Fibroblast of skin of right quadriceps (primary cell): Measurements from ENCODE around the gene LPCAT1.
"Not testable (repeated sequence)": the region's sequence is repeated elsewhere in the genome, so short reads cannot be mapped to it uniquely, and the experiment has no call there.

Experiments used
- DNase-seq: peaks from one replicate; pipeline ENCODE4 v3.0.0-alpha.2; 2013

The LPCAT1 gene

GRCh38 chr5:1463326-1464095, 60.2 kb downstream of the LPCAT1 start:
- no peak for DNase-seq

GRCh38 chr5:1462358-1462757, 61.4 kb downstream of the LPCAT1 start:
- no peak for DNase-seq

DNA sequence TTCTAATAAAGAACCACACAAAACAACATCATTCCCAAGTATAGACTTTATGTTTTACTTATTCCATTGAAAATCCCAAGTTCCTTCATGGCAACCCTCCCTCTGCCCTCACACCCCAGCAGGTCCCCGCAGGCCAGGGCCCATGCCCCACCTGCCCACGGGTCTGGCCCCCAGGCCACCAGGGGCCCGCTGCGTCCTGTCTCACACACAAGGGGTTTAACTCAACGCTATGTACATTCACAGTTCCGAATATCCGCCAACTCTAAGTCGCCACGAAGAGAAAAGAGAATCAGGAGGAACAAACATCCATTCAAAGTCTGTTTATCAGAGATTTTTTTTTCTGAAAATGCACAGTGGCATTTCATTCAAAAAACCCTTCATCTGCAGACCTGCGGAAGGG, 62.4 kb downstream of the LPCAT1 start:
- DNase-seq, result no peak

DNA sequence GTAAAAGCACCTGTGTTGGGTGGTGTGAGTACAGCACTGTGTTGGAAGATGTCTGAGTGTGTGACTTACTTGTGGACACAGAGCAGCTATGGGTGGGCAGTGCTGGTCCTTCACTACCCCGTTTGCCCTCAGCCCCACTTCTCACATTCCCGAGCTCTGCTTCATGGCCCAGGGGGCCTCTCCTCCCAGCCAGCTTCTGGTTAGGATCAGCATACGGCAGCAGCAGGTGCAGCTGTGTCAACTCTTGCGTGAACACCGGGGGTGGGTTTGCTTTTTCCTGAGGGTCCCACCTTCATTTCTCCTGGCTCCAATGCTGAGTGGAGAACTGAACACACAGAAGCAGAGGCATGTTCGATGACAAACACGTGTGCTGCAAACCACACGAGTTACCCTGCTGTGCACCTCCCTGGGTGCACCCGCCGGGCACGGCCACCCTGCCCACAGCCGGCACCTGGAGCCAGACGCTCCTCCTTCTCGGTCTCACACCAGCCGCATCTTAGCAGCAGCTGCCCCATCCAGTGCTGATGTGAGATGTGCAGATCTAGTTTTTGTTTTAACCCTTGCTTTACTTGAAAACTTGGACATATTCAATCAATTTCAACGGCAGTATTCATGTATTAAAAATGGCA, 63.6 kb downstream of the LPCAT1 start:
- DNase-seq, result no peak

DNA sequence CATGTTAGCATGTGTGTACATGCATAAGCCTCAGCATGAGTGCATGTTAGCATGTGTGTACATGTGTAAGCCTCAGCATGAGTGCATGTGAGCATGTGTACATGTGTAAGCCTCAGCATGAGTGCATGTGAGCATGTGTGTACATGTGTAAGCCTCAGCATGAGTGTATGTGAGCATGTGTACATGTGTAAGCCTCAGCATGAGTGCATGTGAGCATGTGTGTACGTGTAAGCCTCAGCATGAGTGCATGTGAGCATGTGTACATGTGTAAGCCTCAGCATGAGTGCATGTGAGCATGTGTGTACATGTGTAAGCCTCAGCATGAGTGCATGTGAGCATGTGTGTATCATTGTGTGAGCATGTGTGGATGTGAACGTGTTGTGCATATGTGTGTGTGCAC, 64.3 kb downstream of the LPCAT1 start:
- DNase-seq, result not testable (repeated sequence)

GRCh38 chr5:1456110-1456881, 67.5 kb downstream of the LPCAT1 start:
- DNase-seq, result not testable (repeated sequence)

- no peak for DNase-seq
These were observed 70.1 kb downstream of the LPCAT1 start for GRCh38 chr5:1453613-1454012.

GRCh38 chr5:1449081-1449630, 74.6 kb downstream of the LPCAT1 start:
- DNase-seq, result no peak

GRCh38 chr5:1448511-1449011, 75.2 kb downstream of the LPCAT1 start:
- DNase-seq, result no peak

GRCh38 chr5:1447671-1448361, 75.9 kb downstream of the LPCAT1 start:
- DNase-seq, result no peak

DNA sequence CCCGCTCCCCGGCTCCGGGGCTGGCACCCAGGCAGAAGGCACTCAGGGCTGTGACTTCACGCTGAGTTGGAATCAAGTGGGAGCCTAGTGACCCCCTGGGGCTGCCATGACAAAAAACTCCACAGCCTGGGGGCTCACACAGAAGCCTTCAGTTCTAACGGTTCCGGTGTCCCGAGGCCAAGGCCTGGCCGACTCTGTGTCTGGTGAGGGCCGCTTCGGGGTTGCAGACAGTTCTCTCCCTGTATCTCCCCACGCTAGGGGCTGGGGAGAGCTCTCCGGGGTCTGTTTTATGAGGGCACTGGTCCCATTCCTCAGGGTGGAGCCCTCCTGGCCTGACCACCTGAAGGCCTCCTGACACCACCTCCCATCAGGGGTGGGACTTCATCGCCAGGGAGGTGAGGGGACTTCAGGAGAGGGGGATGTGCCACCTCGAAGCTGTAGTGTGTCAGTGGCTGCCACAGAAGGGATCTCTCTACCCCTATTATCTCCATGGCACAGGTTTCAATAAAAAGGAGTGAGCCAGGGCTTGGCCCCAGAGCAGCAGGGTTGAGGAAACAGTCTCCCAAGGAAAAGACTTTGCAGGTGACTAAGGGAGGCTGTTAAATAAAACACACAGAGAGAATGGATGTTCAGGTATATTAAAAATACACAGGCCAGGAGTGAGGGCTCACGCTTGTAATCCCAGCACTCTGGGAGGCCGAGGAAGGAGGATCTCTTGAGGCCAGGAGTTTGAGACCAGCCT, 77.0 kb downstream of the LPCAT1 start:
- no peak for DNase-seq

DNA sequence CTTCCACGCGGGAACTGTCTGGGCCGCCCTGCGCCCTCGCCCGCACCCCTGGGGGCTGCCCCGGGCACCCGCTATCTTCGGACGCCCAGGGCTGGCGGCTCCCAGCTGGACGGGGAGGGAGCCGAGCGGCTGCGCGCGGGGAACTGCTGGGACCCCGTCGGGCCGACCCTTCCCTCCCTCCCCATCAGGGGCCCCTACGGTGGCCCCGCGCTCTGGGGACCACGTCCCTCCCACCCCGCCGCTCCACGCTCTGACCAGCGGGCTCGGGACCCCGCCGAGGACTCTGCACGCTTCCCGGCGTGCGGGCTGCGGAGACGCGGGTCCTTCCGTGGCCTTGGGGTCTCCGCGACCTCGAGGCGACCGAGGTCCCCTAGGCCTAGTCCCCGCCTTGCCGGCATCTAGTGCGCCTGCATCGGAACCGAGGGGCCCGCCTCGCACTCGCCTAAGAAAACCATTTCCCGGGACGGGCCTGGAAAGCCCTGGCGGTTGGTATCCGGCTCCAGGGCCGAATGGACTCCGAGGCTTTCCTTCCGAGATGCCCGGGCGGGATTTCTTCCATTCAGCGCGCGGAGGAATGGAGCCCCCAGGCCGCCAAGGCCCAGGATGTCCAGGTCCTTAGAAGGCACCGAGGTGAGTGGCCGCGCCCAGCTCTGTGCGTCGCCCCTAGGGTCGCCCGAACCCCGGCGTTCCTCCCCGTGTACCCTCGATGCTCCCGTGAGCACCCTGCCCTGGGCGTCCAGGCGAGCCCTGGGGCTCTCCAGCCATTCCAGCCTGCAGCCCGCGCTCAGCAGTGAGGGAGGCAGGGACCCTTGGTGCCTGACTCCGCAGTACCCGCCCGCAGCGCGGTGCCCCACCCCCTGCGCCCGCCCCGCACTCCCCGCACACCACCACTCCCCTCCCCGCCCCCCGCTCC, 77.8 kb downstream of the LPCAT1 start:
- DNase-seq, result no peak

- DNase-seq, result no peak
These were observed 78.5 kb downstream of the LPCAT1 start, which contains the start of gene SLC6A3 for GRCh38 chr5:1445313-1445688. Gene SLC6A3, minus strand, starts transcription at chr5:1445440. Its CDS starts 2,243 bp downstream, at chr5:1443197.

GRCh38 chr5:1444361-1445189, 79.2 kb downstream of the LPCAT1 start:
- DNase-seq, result no peak

DNA sequence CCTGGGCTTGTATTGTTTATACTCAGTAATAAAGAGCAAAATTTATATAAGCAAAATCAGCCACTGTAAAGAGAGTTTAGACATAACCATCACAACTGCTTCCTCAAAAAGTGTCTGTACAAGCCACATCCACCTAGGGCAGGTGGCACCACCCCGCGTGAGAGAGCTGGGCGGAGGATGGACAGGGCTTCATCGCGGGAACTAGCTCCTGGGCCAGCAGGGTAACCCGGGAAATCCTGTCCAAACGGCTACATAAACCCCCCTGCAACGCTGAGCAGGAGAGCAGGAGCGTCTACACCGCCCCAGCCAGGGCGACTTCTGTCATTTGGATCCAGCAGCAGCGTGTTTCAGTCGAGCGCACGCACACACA, 79.8 kb downstream of the LPCAT1 start:
- DNase-seq, result no peak

DNA sequence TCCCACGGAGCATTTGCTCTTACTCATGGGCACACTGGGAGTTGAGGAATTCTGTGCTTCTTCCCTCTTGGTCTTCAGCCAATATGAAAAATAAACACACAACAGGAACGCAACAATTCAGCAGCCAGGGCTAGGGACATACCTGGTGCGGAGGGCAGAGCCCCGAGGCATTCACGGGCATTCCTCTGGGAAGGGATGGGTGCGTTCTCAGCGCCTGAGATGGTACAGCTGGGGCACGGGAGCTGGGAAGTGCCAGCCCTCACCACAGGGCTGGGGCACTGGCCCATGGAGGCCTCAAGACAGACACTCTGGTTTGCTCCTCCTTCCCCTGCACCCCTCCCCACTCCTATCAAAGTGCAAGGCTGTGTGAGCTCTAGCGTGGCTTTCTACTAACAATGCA, 80.6 kb downstream of the LPCAT1 start:
- no peak for DNase-seq

DNA sequence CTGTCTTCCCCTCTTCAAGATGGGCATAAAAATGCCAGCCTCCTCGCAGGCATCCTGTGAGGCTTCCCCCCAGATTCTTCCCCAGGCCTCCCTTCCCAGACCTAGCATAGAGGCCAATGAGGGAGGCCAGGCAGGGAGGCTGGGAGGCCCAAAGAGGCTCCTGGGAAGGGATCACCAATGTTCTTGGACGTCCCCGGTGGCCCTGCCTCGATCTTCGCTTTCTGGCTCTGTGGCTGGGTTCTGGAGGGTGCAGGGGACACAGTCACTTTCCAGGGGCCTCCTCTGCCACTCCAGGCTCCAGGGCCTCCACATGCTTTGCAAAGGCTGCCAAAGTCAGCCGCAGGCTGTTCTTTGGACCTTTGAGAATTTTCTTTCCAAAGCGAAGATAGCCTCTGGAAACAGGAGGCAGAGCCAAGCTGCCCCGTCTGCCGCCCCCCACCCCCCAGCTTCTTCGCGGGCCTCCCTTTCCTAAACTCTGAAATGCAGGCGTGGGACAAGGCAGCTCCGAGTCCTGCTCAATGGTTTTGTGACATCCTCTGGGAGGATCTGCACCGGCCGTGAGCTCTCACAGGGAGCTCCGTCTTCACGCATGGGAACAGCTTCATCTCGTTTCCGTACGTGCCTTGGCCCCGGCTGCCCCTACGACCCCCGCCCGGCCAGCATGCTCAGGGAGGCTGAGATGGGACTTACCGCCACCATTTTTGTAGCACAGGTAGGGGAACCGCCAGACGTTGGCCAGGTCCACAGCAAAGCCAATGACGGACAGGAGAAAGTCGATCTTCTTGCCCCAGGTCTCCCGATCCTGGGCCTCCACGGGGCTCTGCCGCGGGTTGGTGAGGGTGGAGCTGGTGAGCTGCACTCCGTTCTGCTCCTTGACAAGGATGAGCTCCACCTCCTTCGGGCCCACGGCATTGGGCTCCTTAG, 81.3 kb downstream of the LPCAT1 start:
- DNase-seq, result no peak

- DNase-seq, result no peak
These were observed 82.4 kb downstream of the LPCAT1 start for GRCh38 chr5:1441166-1441865.
